Tibial nerve (tissue), 4 donors: ENCODE measurements around the gene ETV7. TPM values are rescaled to one million over a fixed set of nuclear protein-coding genes. Genes with fewer than 3 reads are reported as not detected.

ENCODE experiments used
- DNase-seq, 2 donors: peaks; one replicate each; pipeline ENCODE4 v3.0.0-alpha.2; 2019; ENCODE audit warnings: low spot score in 2 of 2
- H3K27ac ChIP-seq, 4 donors: fragments of 200-600 bp; sonication (generic) in 3 of 4; one replicate each; pipeline ENCODE4 v1.5.1; 2017 to 2019; ENCODE audit warnings: mild to moderate bottlenecking in 1 of 4
- H3K27me3 ChIP-seq, 2 donors: fragments of 200-600 bp; sonication (generic) in 1 of 2; one replicate each; pipeline versions ENCODE4 v1.5.1 to v1.6.0; 2017 to 2019
- H3K36me3 ChIP-seq, 3 donors: fragments of 200-600 bp; sonication (generic); one replicate each; pipeline ENCODE4 v1.5.1; 2018 to 2019
- H3K4me1 ChIP-seq, 4 donors: fragments of 200-600 bp; sonication (generic) in 3 of 4; one replicate each; pipeline ENCODE4 v1.5.1; 2017 to 2019
- H3K4me3 ChIP-seq, 4 donors: fragments of 200-600 bp; sonication (generic) in 3 of 4; one replicate each; pipeline ENCODE4 v1.5.1; 2017 to 2019; ENCODE audit warnings: mild to moderate bottlenecking in 1 of 4, moderate library complexity in 1 of 4
- H3K9me3 ChIP-seq, 4 donors: fragments of 200-600 bp; sonication (generic) in 3 of 4; one replicate each; pipeline ENCODE4 v1.5.1; 2017 to 2019
- EP300 ChIP-seq, 2 donors: sonication (generic); formaldehyde crosslinking; IDR thresholded peaks; one replicate each; pipeline ENCODE4 v1.6.1; 2017; ENCODE audit warnings: antibody characterized with exemption in 2 of 2, mild to moderate bottlenecking in 1 of 2
- POLR2A ChIP-seq, 2 donors: fragments of 450-650 bp; IDR thresholded peaks; one replicate each; pipeline ENCODE4 v1.6.1; 2017; ENCODE audit warnings: antibody characterized with exemption in 2 of 2, mild to moderate bottlenecking in 2 of 2, moderate library complexity in 2 of 2
- WGBS, 2 donors: methylation state at CpG; one replicate each; pipeline ENCODE4 v1.1.5; 2018; 5-methylcytosine and 5-hydroxymethylcytosine counted together
- total RNA-seq, 4 donors: library from RNA; depleted of rRNA; stranded (reverse); fragments of >200 nt; gene quantifications; one replicate each; pipeline ENCODE4 v1.1.0, GENCODE V29; 2016
- TF ChIP-seq, protein P1 (sequence below), 5 experiments: fragments of 200-600 bp in 3 of 5; fragments of 450-650 bp in 2 of 5; sonication (generic) in 3 of 5; IDR thresholded peaks; one replicate each; pipeline ENCODE4 v1.5.1; 2016 to 2019; ENCODE audit warnings: antibody characterized with exemption in 5 of 5, mild to moderate bottlenecking in 3 of 5, moderate library complexity in 2 of 5

Gene ETV7
- total RNA-seq, 4 donors from 2014 or later = 0.60 to 9.2 (median 2.9) TPM

GRCh38 chr6:36337814-36338213 lies 49.7 kb downstream of the ETV7 start:
- H3K27me3 ChIP-seq = no peaks in the 10 kb centered on the region
- no peaks in the 10 kb centered on the region for H3K9me3 ChIP-seq
- H3K4me3 ChIP-seq = no peak overlapping the region
- TF ChIP-seq POLR2A (IDR thresholded peaks at IDR 0.05) = no peak
- no peak for TF ChIP-seq EP300 (IDR thresholded peaks at IDR 0.05)
- TF ChIP-seq, protein P1, sequence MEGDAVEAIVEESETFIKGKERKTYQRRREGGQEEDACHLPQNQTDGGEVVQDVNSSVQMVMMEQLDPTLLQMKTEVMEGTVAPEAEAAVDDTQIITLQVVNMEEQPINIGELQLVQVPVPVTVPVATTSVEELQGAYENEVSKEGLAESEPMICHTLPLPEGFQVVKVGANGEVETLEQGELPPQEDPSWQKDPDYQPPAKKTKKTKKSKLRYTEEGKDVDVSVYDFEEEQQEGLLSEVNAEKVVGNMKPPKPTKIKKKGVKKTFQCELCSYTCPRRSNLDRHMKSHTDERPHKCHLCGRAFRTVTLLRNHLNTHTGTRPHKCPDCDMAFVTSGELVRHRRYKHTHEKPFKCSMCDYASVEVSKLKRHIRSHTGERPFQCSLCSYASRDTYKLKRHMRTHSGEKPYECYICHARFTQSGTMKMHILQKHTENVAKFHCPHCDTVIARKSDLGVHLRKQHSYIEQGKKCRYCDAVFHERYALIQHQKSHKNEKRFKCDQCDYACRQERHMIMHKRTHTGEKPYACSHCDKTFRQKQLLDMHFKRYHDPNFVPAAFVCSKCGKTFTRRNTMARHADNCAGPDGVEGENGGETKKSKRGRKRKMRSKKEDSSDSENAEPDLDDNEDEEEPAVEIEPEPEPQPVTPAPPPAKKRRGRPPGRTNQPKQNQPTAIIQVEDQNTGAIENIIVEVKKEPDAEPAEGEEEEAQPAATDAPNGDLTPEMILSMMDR (IDR thresholded peaks at IDR 0.05) = no peak
- WGBS, 2 donors = 94 to 100% methylated on average over 1 of the region's 1 CpG
- no peak overlapping the region for H3K27ac ChIP-seq
- H3K36me3 ChIP-seq = no peaks in the 10 kb centered on the region
- H3K4me1 ChIP-seq = peaks cover 0 to 47% (median 0%) of the 10 kb centered on the region in 4 donors
- DNase-seq = no peak

DNA sequence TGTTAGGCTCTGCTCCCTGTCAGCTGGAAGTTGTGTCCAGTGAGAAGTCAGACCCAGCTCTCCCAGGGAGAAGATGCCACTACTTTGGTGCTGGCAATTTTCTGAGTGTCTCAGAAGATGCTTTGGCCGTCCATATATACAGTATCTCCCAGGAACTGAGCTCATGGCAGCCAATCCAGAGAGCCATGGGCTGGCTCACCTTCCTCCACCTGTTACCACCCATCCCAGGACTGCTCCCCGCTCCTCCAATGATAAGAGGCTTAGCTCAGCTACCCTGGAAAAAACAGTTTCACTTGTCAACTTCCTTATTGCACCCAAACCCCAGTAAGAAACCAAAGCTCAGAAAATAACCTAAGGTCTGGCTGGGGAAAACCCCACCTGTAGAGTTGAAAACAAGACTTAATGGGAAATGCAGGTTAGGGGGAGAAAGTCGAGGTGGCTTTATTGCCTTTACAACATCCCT lies 50.7 kb downstream of the ETV7 start, which contains the start of gene BNIP5:
Gene BNIP5, minus strand, starts transcription at position 110 of the 463 bp plus-strand sequence. CDS start 6,198 bp downstream, outside the sequence.
- Histone ChIP-seq H3K36me3 (no peaks in the 10 kb centered on the region), H3K9me3 (no peaks in the 10 kb centered on the region), H3K4me1 (peaks cover 0 to 47% (median 0%) of the 10 kb centered on the region in 4 donors), H3K27me3 (no peaks in the 10 kb centered on the region), H3K4me3 (no peak within 1 kb of the TSS), H3K27ac (peak within 1 kb of the TSS in 1 of 4 donors; percentile 48)
- TF ChIP-seq POLR2A (IDR thresholded peaks at IDR 0.05) (no peak), EP300 (IDR thresholded peaks at IDR 0.05) (no peak)
- TF ChIP-seq, protein P1 (IDR thresholded peaks at IDR 0.05) = no peak
- 83 to 85% methylated on average over 3 of the region's 3 CpGs for WGBS, 2 donors
- DNase-seq = no peak

- DNase-seq = no peak
- H3K27ac ChIP-seq = peak overlapping the region in 1 of 4 donors; percentile 48
- no peak overlapping the region for H3K4me3 ChIP-seq
- 90 to 96% methylated on average over 5 of the region's 5 CpGs for WGBS, 2 donors
- TF ChIP-seq POLR2A (IDR thresholded peaks at IDR 0.05) (no peak), EP300 (IDR thresholded peaks at IDR 0.05) (no peak)
- TF ChIP-seq, protein P1 (IDR thresholded peaks at IDR 0.05) = no peak
- H3K27me3 ChIP-seq = no peaks in the 10 kb centered on the region
- H3K36me3 ChIP-seq = no peaks in the 10 kb centered on the region
- H3K9me3 ChIP-seq = no peaks in the 10 kb centered on the region
- H3K4me1 ChIP-seq = peaks cover 0 to 42% (median 0%) of the 10 kb centered on the region in 4 donors
Observed at GRCh38 chr6:36336208-36336710, 51.2 kb downstream of the ETV7 start.

DNA sequence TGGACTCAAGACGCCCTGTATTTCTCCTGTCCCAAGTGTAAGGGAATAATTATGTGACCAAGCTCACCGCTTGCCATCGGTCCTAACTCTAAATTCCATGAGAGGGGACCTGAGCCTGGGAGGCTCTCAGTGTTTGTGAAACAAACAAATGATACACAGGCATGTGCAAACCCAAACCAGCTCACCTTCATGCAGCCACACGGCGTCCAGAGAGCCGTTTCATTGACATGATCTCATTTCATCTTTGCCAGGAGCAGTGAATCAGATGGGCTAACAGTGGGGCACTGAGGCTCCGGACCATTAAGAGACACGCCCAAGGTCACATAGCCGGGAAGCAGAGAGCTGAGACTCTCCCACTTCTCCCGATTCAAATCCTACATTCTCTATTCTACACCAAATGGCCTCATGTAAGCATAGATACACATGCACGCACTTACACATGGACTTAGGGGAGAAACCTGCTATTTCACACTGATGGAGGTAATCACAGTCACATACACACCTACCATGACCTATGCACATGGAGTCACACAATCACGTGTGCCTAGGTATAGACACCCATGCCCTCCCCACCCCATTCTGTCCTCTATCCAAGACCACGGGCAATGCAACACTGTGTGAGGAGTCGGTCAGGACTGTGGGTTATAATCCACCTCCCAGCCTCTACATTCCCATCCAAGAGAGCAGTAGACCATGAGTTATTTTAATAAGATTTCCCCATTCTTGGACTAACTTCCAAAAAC lies 51.8 kb downstream of the ETV7 start:
- DNase-seq = no peak

More for the DNA sequence above, 51.8 kb downstream of the ETV7 start:
- peaks cover 0 to 35% (median 0%) of the 10 kb centered on the region in 4 donors for H3K4me1 ChIP-seq
- TF ChIP-seq POLR2A (IDR thresholded peaks at IDR 0.05) (no peak), EP300 (IDR thresholded peaks at IDR 0.05) (no peak)
- TF ChIP-seq, protein P1 (IDR thresholded peaks at IDR 0.05) = no peak
- H3K27me3 ChIP-seq = no peaks in the 10 kb centered on the region
- H3K36me3 ChIP-seq = no peaks in the 10 kb centered on the region
- no peak overlapping the region for H3K4me3 ChIP-seq
- WGBS, 2 donors = 93 to 95% methylated on average over 14 of the region's 14 CpGs
- peak overlapping the region in 1 of 4 donors; percentile 48 for H3K27ac ChIP-seq
- no peaks in the 10 kb centered on the region for H3K9me3 ChIP-seq
